OCI-LY1 (cell line): ENCODE results near the gene THOC1.

Source experiments
- H2AFZ ChIP-seq: fragments of 200-600 bp; sonication (generic), shearing (Covaris generic); 2 replicates; pipeline ENCODE4 v1.6.0; 2014; ENCODE audit warnings: antibody characterized with exemption, mild to moderate bottlenecking, low read length
- H3F3A ChIP-seq: fragments of 200-600 bp; sonication (generic), shearing (Covaris generic); 2 replicates; pipeline ENCODE4 v1.6.0; 2014; ENCODE audit warnings: mild to moderate bottlenecking, antibody characterized with exemption, low read length, moderate library complexity; ENCODE audit not compliant: insufficient read depth
- H3K27ac ChIP-seq: fragments of 200-600 bp; sonication (generic); 2 replicates; pipeline ENCODE4 v1.5.1; 2014; ENCODE audit warnings: low read length, mixed run types, mild to moderate bottlenecking, low read depth; ENCODE audit not compliant: poor library complexity, severe bottlenecking
- H3K27me3 ChIP-seq: fragments of 200-600 bp; sonication (generic); 2 replicates; pipeline ENCODE4 v1.6.0; 2014; ENCODE audit warnings: antibody characterized with exemption, mild to moderate bottlenecking, low read length, moderate library complexity; ENCODE audit not compliant: insufficient read depth
- H3K36me3 ChIP-seq: fragments of 200-600 bp; sonication (generic); 2 replicates; pipeline ENCODE4 v1.6.1; 2014; ENCODE audit warnings: mild to moderate bottlenecking, antibody characterized with exemption, low read length, moderate library complexity, mixed read lengths; ENCODE audit not compliant: insufficient read depth
- H3K4me1 ChIP-seq: fragments of 200-600 bp; sonication (generic); 2 replicates; pipeline ENCODE4 v1.5.1; 2014; ENCODE audit warnings: mild to moderate bottlenecking, low read length, moderate library complexity; ENCODE audit not compliant: insufficient read depth, severe bottlenecking
- H3K4me2 ChIP-seq: fragments of 200-600 bp; sonication (generic), shearing (Covaris generic); 2 replicates; pipeline ENCODE4 v1.6.1; 2014; ENCODE audit warnings: low read length
- H3K4me3 ChIP-seq: fragments of 200-600 bp; sonication (generic); 2 replicates; pipeline ENCODE4 v1.5.1; 2014; ENCODE audit warnings: low read length, low read depth, mild to moderate bottlenecking, mixed read lengths; ENCODE audit not compliant: poor library complexity, severe bottlenecking
- H3K79me2 ChIP-seq: fragments of 200-600 bp; shearing (Covaris generic); 2 replicates; pipeline ENCODE4 v1.6.1; 2016; ENCODE audit warnings: mixed run types, low read length, mixed read lengths; ENCODE audit not compliant: insufficient read depth
- H3K9ac ChIP-seq: fragments of 200-600 bp; sonication (generic), shearing (Covaris generic); 2 replicates; pipeline ENCODE4 v1.6.1; 2014; ENCODE audit warnings: mild to moderate bottlenecking, low read length, mixed read lengths
- H3K9me2 ChIP-seq: fragments of 200-600 bp; sonication (generic), shearing (Covaris generic); 2 replicates; pipeline ENCODE4 v1.6.1; 2014; ENCODE audit warnings: low read depth, mild to moderate bottlenecking, low read length, mixed read lengths
- H3K9me3 ChIP-seq: fragments of 200-600 bp; shearing (Covaris generic); 2 replicates; pipeline ENCODE4 v1.6.1; 2014; ENCODE audit warnings: low read length, mixed read lengths
- H4K20me1 ChIP-seq: fragments of 200-600 bp; sonication (generic), shearing (Covaris generic); 2 replicates; pipeline ENCODE4 v1.6.0; 2016; ENCODE audit warnings: mild to moderate bottlenecking, low read length; ENCODE audit not compliant: insufficient read depth
- EZH2 ChIP-seq: fragments of 200-600 bp; sonication (generic), shearing (Covaris generic); IDR thresholded peaks from 2 replicates; pipeline ENCODE4 v1.8.0; 2017; ENCODE audit warnings: borderline replicate concordance, mixed run types, mild to moderate bottlenecking, antibody characterized with exemption, low read length, moderate library complexity, mixed read lengths
- TF ChIP-seq, protein P1 (sequence below): fragments of 200-600 bp; sonication (generic), shearing (Covaris generic); IDR thresholded peaks from 2 replicates; pipeline ENCODE4 v1.5.1; 2017; ENCODE audit warnings: mild to moderate bottlenecking, antibody characterized with exemption, low read length, moderate library complexity, mixed read lengths

Gene THOC1

GRCh38 chr18:213505-213904, 54.3 kb downstream of the THOC1 start:
- no peaks in the 10 kb centered on the region for H3K9me2 ChIP-seq
- no peaks in the 10 kb centered on the region for H4K20me1 ChIP-seq
- H3K79me2 ChIP-seq, result no peaks in the 10 kb centered on the region
- H3K27ac ChIP-seq, result no peak overlapping the region
- H3K4me3 ChIP-seq, result no peak overlapping the region
- TF ChIP-seq, protein P1, sequence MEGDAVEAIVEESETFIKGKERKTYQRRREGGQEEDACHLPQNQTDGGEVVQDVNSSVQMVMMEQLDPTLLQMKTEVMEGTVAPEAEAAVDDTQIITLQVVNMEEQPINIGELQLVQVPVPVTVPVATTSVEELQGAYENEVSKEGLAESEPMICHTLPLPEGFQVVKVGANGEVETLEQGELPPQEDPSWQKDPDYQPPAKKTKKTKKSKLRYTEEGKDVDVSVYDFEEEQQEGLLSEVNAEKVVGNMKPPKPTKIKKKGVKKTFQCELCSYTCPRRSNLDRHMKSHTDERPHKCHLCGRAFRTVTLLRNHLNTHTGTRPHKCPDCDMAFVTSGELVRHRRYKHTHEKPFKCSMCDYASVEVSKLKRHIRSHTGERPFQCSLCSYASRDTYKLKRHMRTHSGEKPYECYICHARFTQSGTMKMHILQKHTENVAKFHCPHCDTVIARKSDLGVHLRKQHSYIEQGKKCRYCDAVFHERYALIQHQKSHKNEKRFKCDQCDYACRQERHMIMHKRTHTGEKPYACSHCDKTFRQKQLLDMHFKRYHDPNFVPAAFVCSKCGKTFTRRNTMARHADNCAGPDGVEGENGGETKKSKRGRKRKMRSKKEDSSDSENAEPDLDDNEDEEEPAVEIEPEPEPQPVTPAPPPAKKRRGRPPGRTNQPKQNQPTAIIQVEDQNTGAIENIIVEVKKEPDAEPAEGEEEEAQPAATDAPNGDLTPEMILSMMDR, result no peak
- no peak for TF ChIP-seq EZH2
- no peak overlapping the region for H3K4me2 ChIP-seq
- no peaks in the 10 kb centered on the region for H3F3A ChIP-seq
- H3K9ac ChIP-seq, result no peak overlapping the region
- no peak overlapping the region for H2AFZ ChIP-seq
- H3K4me1 ChIP-seq, result no peaks in the 10 kb centered on the region
- peaks cover 86% of the 10 kb centered on the region for H3K36me3 ChIP-seq
- no peaks in the 10 kb centered on the region for H3K27me3 ChIP-seq
- H3K9me3 ChIP-seq, result no peaks in the 10 kb centered on the region

DNA sequence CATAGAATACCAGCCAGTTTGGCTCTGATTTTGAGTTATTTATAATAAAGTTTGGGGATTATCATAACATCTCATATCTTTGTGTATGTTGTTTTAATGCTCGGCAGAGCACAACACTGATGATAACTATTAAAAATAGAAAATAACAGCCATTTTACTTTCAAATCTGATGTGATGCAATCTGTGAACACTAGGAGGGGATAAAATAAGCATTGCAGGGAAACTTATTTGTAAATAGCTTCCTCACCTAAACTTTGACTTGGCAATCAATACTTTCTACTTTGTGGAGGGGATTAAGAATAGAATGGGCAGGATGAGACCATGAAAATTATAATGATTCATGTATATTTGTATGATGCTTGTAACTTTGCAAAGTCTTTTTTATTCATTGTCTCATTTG, 55.1 kb downstream of the THOC1 start:
- Histone ChIP-seq H4K20me1 (no peaks in the 10 kb centered on the region), H3F3A (no peaks in the 10 kb centered on the region), H3K9me2 (no peaks in the 10 kb centered on the region), H3K27ac (no peak overlapping the region), H3K4me3 (no peak overlapping the region), H3K36me3 (peaks cover 79% of the 10 kb centered on the region), H3K4me2 (no peak overlapping the region), H3K9ac (no peak overlapping the region), H2AFZ (no peak overlapping the region), H3K4me1 (no peaks in the 10 kb centered on the region), H3K9me3 (no peaks in the 10 kb centered on the region), H3K27me3 (no peaks in the 10 kb centered on the region), H3K79me2 (no peaks in the 10 kb centered on the region)
- TF ChIP-seq, protein P1, result no peak

DNA sequence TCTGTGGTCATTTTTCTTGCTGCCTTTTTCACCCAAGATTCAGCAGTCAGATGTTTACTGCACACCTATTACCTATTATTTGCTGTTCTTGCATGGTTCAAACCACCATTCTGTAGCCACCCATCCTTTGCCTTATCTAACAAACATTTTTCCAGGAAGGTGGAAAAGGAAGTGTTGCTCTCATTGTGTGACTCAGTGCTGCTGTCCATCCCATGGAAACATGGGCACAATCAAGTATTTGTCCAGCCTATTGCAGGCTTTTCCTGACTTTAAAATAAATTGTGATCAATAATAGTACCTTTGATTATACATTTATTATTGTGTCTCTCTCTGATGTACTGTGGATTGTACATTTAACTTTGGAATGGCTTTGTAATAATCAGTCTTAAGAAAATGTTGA, 56.3 kb downstream of the THOC1 start:
- Histone ChIP-seq H3K27ac (no peak overlapping the region), H3K36me3 (peaks cover 67% of the 10 kb centered on the region), H3K27me3 (no peaks in the 10 kb centered on the region), H3K79me2 (no peaks in the 10 kb centered on the region), H3K9ac (no peak overlapping the region), H3K9me3 (no peaks in the 10 kb centered on the region), H3K4me3 (no peak overlapping the region), H3K9me2 (no peaks in the 10 kb centered on the region), H3K4me2 (no peak overlapping the region), H3F3A (no peaks in the 10 kb centered on the region), H2AFZ (no peak overlapping the region), H4K20me1 (no peaks in the 10 kb centered on the region), H3K4me1 (no peaks in the 10 kb centered on the region)
- TF ChIP-seq EZH2, result no peak
- TF ChIP-seq, protein P1, result no peak
